ENCODE data around the gene AAR2. TPM values are rescaled to one million over a fixed set of nuclear protein-coding genes. Genes with fewer than 3 reads are reported as not detected.

Gene AAR2
- total RNA-seq, 1 experiment from 2014 or later: 26.1 TPM

- ChIA-PET POLR2A (no interaction called here), CTCF (no interaction called here)
- Histone ChIP-seq H3K9me3 (ENCODE audit: control insufficient read depth, insufficient read depth, low read depth, low read length) (no peaks in the 10 kb centered on the region), H3K36me3 (ENCODE audit: control insufficient read depth, insufficient read depth, low read length) (no peaks in the 10 kb centered on the region), H3K4me3 (ENCODE audit: low read depth in 2 of 2, low read length in 2 of 2) (no peak overlapping the region), H3K4me1 (ENCODE audit: control insufficient read depth, insufficient read depth, low read length) (no peaks in the 10 kb centered on the region), H3K27me3 (ENCODE audit: control insufficient read depth, insufficient read depth, low read length) (peaks cover 16% of the 10 kb centered on the region), H3K27ac (ENCODE audit: low read length) (no peak overlapping the region)
- no peak for DNase-seq (ENCODE audit: low read depth, low spot score)
- ATAC-seq: no peak
- no TSS peak for BruUV-seq (replicated peaks)
- intact Hi-C loops (cut with micrococcal nuclease; ENCODE audit: unreplicated experiment) (no loop called here), in situ Hi-C loops (cut with HindIII; ENCODE audit: low pct_unique_long_range_greater_than_20kb, low sequenced_read_pairs) (no loop called here)
- TF ChIP-seq POLR2AphosphoS5 (IDR thresholded peaks at IDR 0.05; ENCODE audit: low read depth, low read length) (no peak), SIN3A (IDR thresholded peaks at IDR 0.05; ENCODE audit: borderline replicate concordance, insufficient read depth, low read depth, low read length) (no peak), REST (IDR thresholded peaks at IDR 0.05; ENCODE audit: insufficient read depth in 1 of 2, low read depth in 2 of 2, low read length in 1 of 2) (no peak), TCF7L2 (IDR thresholded peaks at IDR 0.05; ENCODE audit: low read depth, low read length) (no peak), CTCF (IDR thresholded peaks at IDR 0.05) (no peak)
Measured at GRCh38 chr20:36299459-36299858, 63.2 kb downstream of the AAR2 start.

- Histone ChIP-seq H3K36me3 (ENCODE audit: control insufficient read depth, insufficient read depth, low read length) (no peaks in the 10 kb centered on the region), H3K9me3 (ENCODE audit: control insufficient read depth, insufficient read depth, low read depth, low read length) (no peaks in the 10 kb centered on the region), H3K4me3 (ENCODE audit: low read depth in 2 of 2, low read length in 2 of 2) (no peak overlapping the region), H3K27me3 (ENCODE audit: control insufficient read depth, insufficient read depth, low read length) (peaks cover 22% of the 10 kb centered on the region), H3K4me1 (ENCODE audit: control insufficient read depth, insufficient read depth, low read length) (no peaks in the 10 kb centered on the region), H3K27ac (ENCODE audit: low read length) (no peak overlapping the region)
- ChIA-PET POLR2A (no interaction called here), CTCF (no interaction called here)
- ATAC-seq (no peak), DNase-seq (ENCODE audit: low read depth, low spot score) (no peak)
- TF ChIP-seq CTCF (IDR thresholded peaks at IDR 0.05) (no peak), REST (IDR thresholded peaks at IDR 0.05; ENCODE audit: insufficient read depth in 1 of 2, low read depth in 2 of 2, low read length in 1 of 2) (0 out of 4 replicates have a peak, but pooled peaks of 1 of the 2 experiments have one; percentile 25), TCF7L2 (IDR thresholded peaks at IDR 0.05; ENCODE audit: low read depth, low read length) (no peak)
- intact Hi-C loops (cut with micrococcal nuclease; ENCODE audit: unreplicated experiment) (no loop called here), in situ Hi-C loops (cut with HindIII; ENCODE audit: low pct_unique_long_range_greater_than_20kb, low sequenced_read_pairs) (no loop called here)
- no TSS peak for BruUV-seq (replicated peaks)
Measured at GRCh38 chr20:36301359-36302119, 65.3 kb downstream of the AAR2 start.

Data from Panc1 (cell line).